WERI-Rb-1 (cell line): ENCODE data around the gene KANSL1.

Experiments used
- DNase-seq: peaks from one replicate; pipeline ENCODE4 v3.0.0-alpha.2; 2020
- H3K27ac ChIP-seq: fragments of 250-450 bp; sonication (Bioruptor Pico); 2 replicates; pipeline ENCODE4 v1.5.1; 2020; ENCODE audit warnings: mild to moderate bottlenecking, moderate library complexity
- H3K27me3 ChIP-seq: fragments of 250-450 bp; sonication (Bioruptor Pico); 2 replicates; pipeline ENCODE4 v1.5.1; 2021; ENCODE audit warnings: mild to moderate bottlenecking, low read depth, moderate library complexity; ENCODE audit not compliant: insufficient read depth, severe bottlenecking
- H3K36me3 ChIP-seq: fragments of 250-450 bp; sonication (Bioruptor Pico); 2 replicates; pipeline ENCODE4 v1.5.1; 2020; ENCODE audit warnings: mild to moderate bottlenecking, moderate library complexity
- H3K4me3 ChIP-seq: 2 replicates; pipeline ENCODE4 v1.5.1; 2011; ENCODE audit warnings: low read depth, mild to moderate bottlenecking, control low read depth, low read length
- H3K9me3 ChIP-seq: fragments of 250-450 bp; sonication (Bioruptor Pico); 2 replicates; pipeline ENCODE4 v1.5.1; 2021; ENCODE audit warnings: mild to moderate bottlenecking, moderate library complexity; ENCODE audit not compliant: severe bottlenecking
- TF ChIP-seq, protein P1 (sequence below): IDR thresholded peaks from 2 replicates; pipeline ENCODE4 v1.5.1; 2011; ENCODE audit warnings: low read depth, mild to moderate bottlenecking, control low read depth, inconsistent platforms, low read length

Gene KANSL1

DNA sequence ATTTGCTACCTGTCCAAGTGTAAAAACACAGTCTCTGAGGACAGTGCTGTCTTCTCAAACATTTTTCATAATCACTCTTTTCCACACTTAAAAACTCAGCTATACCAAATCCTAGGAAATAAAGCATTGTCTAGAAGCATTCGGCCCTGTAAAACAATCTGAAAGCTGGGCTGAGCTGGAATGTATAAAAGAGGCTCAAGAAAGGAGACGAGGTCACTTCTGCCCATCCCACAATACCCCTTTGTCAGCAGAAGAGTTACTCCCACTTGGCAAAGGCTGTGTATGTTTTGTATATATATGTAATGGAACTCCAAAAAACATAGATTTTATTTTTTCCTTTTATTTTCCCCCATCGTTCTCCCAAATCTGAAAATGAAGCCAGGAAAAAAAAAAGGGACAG is 150.3 kb downstream of the KANSL1 start:
- TF ChIP-seq, protein P1, sequence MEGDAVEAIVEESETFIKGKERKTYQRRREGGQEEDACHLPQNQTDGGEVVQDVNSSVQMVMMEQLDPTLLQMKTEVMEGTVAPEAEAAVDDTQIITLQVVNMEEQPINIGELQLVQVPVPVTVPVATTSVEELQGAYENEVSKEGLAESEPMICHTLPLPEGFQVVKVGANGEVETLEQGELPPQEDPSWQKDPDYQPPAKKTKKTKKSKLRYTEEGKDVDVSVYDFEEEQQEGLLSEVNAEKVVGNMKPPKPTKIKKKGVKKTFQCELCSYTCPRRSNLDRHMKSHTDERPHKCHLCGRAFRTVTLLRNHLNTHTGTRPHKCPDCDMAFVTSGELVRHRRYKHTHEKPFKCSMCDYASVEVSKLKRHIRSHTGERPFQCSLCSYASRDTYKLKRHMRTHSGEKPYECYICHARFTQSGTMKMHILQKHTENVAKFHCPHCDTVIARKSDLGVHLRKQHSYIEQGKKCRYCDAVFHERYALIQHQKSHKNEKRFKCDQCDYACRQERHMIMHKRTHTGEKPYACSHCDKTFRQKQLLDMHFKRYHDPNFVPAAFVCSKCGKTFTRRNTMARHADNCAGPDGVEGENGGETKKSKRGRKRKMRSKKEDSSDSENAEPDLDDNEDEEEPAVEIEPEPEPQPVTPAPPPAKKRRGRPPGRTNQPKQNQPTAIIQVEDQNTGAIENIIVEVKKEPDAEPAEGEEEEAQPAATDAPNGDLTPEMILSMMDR: no peak
- Histone ChIP-seq H3K9me3 (no peaks in the 10 kb centered on the region), H3K4me3 (no peak overlapping the region), H3K36me3 (peaks cover 86% of the 10 kb centered on the region), H3K27me3 (no peaks in the 10 kb centered on the region), H3K27ac (no peak overlapping the region)
- DNase-seq: no peak

DNA sequence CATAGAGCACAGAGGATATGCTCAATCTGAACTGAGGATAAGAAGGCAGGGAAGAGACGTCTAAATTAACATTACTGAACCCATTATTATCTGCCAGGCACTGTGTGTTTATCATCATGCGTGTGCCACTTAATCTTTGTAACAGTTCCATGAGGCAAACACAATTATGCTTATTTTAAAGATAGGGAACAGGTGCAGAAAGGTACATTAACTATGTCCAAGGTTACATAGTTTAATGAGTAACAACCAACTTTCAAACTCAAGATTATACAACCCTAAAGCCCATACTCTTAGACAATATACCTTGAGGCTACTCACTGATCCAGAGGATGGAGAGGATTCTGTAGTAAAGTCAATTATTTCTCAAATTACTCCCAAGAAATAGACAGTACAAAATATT is 151.0 kb downstream of the KANSL1 start:
- TF ChIP-seq, protein P1: no peak
- Histone ChIP-seq H3K27me3 (no peaks in the 10 kb centered on the region), H3K27ac (no peak overlapping the region), H3K36me3 (peaks cover 87% of the 10 kb centered on the region), H3K4me3 (no peak overlapping the region), H3K9me3 (no peaks in the 10 kb centered on the region)
- no peak for DNase-seq

DNA sequence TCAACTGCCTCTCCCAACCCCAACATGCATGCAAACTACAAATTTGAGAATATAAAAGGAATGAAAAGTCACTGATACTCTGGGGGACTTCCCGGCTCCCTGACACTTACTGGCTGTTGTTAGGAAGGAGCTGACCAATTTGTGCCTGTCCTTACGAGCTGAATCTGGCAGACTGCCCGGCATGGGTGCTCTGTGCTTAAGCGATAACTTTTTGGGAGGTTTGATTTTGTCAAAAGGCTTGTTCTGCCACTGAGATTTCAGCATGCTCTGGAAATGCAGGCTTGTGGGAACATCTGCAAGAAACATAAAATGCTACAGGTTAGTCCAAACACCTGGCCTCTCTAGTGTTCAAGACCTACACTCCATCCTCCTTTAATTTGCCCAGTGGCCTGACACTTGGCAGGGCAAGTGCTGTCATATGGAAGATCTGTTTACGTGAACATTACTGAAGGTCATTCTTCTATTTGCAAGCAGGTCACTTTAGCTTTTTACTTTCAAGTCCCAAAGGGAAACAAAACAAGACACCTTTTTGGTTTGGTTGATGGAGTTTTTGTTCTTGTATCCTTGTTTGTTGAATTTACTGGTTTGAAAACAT is 153.5 kb downstream of the KANSL1 start:
- TF ChIP-seq, protein P1: no peak
- Histone ChIP-seq H3K4me3 (no peak overlapping the region), H3K36me3 (peaks cover 92% of the 10 kb centered on the region), H3K27ac (no peak overlapping the region), H3K27me3 (no peaks in the 10 kb centered on the region), H3K9me3 (no peaks in the 10 kb centered on the region)
- no peak for DNase-seq

DNA sequence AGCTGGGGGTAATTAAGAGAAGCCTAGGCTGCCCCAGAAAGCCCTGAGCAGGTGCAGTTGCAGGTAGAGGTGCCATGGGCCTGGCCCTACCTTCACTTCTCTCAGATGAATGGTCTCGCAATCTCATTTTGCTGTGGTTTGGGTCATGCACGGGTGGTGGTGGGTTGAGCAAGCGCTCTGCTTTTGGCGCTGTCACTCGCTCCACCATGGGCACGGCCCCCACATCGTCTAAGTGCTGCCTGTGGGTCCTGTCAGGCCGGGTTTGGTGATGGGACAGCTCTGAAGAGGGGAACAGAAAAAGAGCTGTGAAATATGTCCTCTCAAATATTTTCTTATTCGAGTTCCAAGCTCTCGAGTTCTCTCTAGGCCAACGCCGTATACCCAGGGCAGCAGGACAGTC is 154.3 kb downstream of the KANSL1 start:
- DNase-seq: no peak
- no peak overlapping the region for H3K27ac ChIP-seq
- H3K27me3 ChIP-seq: no peaks in the 10 kb centered on the region
- no peak overlapping the region for H3K4me3 ChIP-seq
- H3K9me3 ChIP-seq: no peaks in the 10 kb centered on the region
- TF ChIP-seq, protein P1: no peak
- H3K36me3 ChIP-seq: peaks cover 97% of the 10 kb centered on the region

DNA sequence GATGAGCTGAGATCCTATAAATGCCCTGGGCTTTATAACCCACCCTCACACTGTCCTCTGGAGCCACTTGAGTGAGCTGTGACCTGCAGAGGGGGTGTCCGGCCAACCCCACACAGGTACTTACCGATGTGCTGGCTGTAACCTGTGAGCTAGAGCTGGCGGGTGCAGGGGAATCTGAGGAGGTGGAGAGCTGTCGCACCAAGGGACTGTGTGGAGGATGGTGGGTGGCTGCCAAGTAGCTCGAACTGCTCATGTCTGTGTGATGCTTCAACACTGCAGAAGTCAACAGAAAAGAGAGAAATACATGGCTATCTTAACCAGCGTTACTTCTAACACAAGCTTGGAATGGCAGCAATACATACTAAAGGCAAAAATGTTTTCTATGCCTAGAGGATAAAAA is 154.8 kb downstream of the KANSL1 start:
- Histone ChIP-seq H3K4me3 (no peak overlapping the region), H3K9me3 (no peaks in the 10 kb centered on the region), H3K27me3 (no peaks in the 10 kb centered on the region), H3K27ac (no peak overlapping the region), H3K36me3 (peaks cover 97% of the 10 kb centered on the region)
- no peak for DNase-seq
- TF ChIP-seq, protein P1: no peak

DNA sequence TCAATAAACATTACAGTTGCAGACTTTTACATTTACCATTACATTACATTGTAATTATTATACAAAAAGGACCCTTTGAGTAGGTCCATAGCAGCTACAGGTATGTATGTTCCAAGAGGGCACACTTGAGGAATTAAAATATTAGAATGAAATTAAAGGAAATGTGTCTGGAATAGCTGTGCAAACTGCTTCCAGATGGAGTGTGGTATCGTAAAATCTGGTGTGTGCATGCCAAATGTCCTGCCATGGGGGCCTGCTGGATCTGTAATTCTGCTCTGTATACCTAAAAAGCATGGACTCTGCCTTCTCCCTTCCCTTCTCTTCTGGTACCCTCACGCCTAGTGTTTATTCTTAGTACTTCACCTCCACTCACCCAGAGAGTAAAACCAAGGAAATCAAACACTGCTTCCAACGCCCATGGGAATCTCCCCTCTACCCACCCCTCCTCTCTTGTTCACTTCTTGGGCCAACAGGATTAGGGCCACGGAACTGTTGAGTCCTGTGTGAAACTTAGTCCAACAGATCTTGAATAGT is 155.4 kb downstream of the KANSL1 start:
- TF ChIP-seq, protein P1: no peak
- no peak overlapping the region for H3K27ac ChIP-seq
- DNase-seq: no peak
- H3K4me3 ChIP-seq: no peak overlapping the region
- no peaks in the 10 kb centered on the region for H3K27me3 ChIP-seq
- H3K36me3 ChIP-seq: peaks cover 97% of the 10 kb centered on the region
- H3K9me3 ChIP-seq: no peaks in the 10 kb centered on the region
